Prostate gland (tissue), 2 donors: ENCODE data around the gene VIPAS39.

ENCODE experiments used
- POLR2A ChIP-seq: fragments of 450-650 bp; IDR thresholded peaks from one replicate; pipeline ENCODE4 v1.6.1; 2016; ENCODE audit warnings: antibody characterized with exemption, mild to moderate bottlenecking
- TF ChIP-seq, protein P1 (sequence below), 4 experiments: fragments of 200-600 bp in 2 of 4; fragments of 450-650 bp in 2 of 4; sonication (generic) in 2 of 4; IDR thresholded peaks; 1 replicate in 3 of 4; 2 replicates in 1 of 4; pipeline ENCODE4 v1.5.1; 2016 to 2019; ENCODE audit warnings: antibody characterized with exemption in 4 of 4, mild to moderate bottlenecking in 2 of 4, moderate library complexity in 2 of 4

DNA sequence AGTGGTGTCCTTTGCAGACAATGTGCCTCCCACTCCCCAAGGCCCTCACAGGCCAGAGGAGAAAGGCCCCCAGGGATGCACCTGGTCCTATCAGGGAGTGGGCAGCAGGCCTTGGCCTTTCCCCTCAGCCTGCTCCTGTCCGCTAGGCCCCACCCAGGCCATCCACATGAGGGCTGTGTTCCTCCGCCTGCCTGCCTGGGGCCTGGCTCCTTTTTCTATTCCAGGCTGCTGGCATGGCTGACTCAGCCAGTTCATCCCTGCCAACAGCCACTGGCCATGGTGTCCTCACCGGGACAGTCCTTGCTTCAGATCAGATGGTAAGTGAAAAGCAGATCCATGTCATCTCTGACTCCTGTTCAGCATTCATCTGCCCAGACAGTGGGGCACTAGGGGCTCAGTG lies 27.9 kb upstream of the VIPAS39 start:
- TF ChIP-seq, protein P1, sequence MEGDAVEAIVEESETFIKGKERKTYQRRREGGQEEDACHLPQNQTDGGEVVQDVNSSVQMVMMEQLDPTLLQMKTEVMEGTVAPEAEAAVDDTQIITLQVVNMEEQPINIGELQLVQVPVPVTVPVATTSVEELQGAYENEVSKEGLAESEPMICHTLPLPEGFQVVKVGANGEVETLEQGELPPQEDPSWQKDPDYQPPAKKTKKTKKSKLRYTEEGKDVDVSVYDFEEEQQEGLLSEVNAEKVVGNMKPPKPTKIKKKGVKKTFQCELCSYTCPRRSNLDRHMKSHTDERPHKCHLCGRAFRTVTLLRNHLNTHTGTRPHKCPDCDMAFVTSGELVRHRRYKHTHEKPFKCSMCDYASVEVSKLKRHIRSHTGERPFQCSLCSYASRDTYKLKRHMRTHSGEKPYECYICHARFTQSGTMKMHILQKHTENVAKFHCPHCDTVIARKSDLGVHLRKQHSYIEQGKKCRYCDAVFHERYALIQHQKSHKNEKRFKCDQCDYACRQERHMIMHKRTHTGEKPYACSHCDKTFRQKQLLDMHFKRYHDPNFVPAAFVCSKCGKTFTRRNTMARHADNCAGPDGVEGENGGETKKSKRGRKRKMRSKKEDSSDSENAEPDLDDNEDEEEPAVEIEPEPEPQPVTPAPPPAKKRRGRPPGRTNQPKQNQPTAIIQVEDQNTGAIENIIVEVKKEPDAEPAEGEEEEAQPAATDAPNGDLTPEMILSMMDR (IDR thresholded peaks at IDR 0.05): no peak
- TF ChIP-seq POLR2A: no peak
